Measurements from ENCODE around the gene OPN4. TPM values are rescaled to one million over a fixed set of nuclear protein-coding genes. Genes with fewer than 3 reads are reported as not detected.

OPN4 gene
- total RNA-seq, 1 donor from 2014 or later = not detected

DNA sequence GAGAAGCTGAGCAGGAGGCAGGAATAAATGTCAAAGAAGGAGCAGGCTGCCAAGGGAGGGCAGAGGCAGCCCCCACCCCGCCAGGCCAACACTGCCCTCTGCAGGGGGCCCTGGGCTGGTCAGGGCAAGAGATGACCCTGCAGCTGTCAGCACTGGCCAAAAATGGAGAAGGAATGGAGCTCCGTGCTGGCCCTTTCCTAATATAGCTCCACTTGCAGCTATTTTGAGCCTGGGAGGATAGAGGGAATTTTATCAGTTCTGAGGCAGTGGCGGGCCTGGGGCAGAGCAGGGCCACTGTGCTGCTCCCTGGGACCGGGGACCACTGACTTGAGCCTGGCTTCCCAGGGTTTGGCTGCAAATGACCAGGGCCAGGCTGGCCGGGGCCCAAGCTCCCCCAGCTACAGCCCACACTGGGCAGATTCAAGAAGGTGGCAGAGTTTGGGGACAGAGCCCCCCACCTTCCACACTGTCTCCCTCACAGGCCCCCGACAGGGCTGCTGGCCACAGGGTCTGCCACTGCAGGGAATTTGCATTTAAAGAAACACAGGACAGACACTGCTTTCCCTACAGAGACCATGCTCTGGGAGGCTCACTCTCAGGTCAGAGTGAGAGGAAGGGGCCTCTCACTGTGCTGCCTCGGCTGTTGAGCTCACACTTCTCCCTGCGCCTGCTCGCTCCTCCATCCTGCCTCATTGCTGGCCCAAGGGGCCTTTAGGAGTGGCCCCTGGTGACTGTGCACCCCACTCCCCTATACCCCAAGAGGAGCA, 30.2 kb downstream of the OPN4 start:
- H3K4me1 Mint-ChIP-seq (ENCODE audit: low read depth) = no peaks in the 10 kb centered on the region
- no peaks in the 10 kb centered on the region for H3K9me3 Mint-ChIP-seq
- no peaks in the 10 kb centered on the region for H3K27me3 Mint-ChIP-seq (ENCODE audit: low read depth)
- no peak for DNase-seq (ENCODE audit: low spot score)
- H3K27ac Mint-ChIP-seq = no peak overlapping the region
- H3K36me3 Mint-ChIP-seq (ENCODE audit: low read depth) = no peaks in the 10 kb centered on the region
- intact Hi-C loops (cut with micrococcal nuclease) = no loop called here
- H3K4me3 Mint-ChIP-seq (ENCODE audit: low read depth) = no peak overlapping the region

DNA sequence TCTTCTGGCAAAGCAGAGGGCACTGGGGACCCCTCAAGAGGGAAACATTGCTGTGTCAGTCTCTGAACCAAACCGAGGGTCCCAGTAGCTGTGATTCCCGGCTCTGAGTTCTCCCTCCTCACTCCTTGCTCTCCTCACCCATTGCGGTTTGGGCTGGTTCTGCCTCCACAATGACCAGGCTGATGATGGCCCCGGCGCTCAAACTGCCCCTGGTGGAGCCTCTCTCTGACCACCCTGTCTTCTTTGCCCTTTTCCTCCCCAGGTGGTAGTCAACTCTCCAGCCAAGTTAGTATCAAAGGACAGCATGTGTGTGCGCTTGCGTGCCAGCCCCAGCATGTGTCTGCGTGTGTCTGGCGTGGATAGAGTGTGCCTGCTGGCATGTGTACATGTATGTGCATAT, 31.1 kb downstream of the OPN4 start:
- Mint-ChIP-seq H3K27me3 (ENCODE audit: low read depth) (no peaks in the 10 kb centered on the region), H3K4me1 (ENCODE audit: low read depth) (no peaks in the 10 kb centered on the region), H3K9me3 (no peaks in the 10 kb centered on the region), H3K4me3 (ENCODE audit: low read depth) (no peak overlapping the region), H3K36me3 (ENCODE audit: low read depth) (no peaks in the 10 kb centered on the region), H3K27ac (no peak overlapping the region)
- intact Hi-C loops (cut with micrococcal nuclease) = no loop called here
- no peak for DNase-seq (ENCODE audit: low spot score)

DNA sequence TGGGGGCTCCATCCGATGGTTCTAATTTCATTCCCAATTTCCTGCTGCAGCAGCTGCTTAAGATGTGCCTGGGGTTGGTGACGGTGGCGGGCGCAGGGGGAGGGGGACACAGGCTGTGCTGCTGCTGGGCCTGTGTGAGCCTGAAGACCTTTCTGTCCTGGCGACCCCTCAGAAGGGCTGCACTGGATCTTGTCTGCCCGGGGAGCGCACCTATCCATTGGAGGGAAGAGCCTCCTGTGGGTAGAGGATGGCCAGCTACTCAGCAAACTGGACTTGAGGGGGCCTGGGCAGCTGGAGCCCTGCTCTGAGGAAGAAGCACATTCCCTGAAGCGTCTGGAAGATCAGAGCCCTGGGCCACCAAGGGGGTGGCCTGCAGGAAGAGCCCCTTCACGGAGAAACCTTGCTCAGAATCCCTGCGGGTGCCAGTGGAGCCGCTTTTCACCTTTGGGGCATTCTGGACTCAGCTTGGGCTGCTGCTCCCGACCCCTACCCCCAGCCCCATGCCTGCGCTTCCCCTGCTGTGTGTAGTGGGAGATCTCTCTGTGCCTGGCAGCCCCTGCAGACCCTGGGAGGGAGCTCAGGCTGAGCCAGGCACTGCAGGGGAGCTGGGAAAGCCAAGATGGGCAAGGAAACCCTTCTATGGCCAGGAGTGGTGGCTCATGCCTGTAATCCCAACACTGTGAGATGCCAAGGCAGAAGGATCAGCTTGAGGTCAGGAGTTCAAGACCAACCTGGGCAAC, 31.7 kb downstream of the OPN4 start:
- Mint-ChIP-seq H3K27me3 (ENCODE audit: low read depth) (no peaks in the 10 kb centered on the region), H3K27ac (no peak overlapping the region), H3K4me3 (ENCODE audit: low read depth) (no peak overlapping the region), H3K4me1 (ENCODE audit: low read depth) (no peaks in the 10 kb centered on the region), H3K9me3 (no peaks in the 10 kb centered on the region), H3K36me3 (ENCODE audit: low read depth) (no peaks in the 10 kb centered on the region)
- no peak for DNase-seq (ENCODE audit: low spot score)
- intact Hi-C loops (cut with micrococcal nuclease) = no loop called here

DNA sequence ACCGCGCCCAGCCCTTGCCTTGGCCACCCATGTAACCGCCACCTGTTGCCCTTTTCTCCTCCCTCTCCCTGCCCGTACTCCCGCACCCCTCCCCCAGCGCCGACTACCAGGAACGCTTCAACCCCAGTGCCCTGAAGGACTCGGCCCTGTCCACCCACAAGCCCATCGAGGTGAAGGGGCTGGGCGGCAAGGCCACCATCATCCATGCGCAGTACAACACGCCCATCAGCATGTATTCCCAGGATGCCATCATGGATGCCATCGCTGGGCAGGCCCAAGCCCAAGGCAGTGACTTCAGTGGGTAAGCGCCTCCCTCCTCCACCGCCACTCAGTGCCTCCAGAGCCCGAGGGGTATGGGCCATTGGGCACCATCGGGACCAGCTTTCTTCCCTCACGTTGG, 32.6 kb downstream of the OPN4 start:
- H3K4me3 Mint-ChIP-seq (ENCODE audit: low read depth) = no peak overlapping the region
- intact Hi-C loops (cut with micrococcal nuclease) = no loop called here
- no peak for DNase-seq (ENCODE audit: low spot score)
- no peaks in the 10 kb centered on the region for H3K9me3 Mint-ChIP-seq
- H3K27me3 Mint-ChIP-seq (ENCODE audit: low read depth) = no peaks in the 10 kb centered on the region
- no peaks in the 10 kb centered on the region for H3K4me1 Mint-ChIP-seq (ENCODE audit: low read depth)
- H3K27ac Mint-ChIP-seq = no peak overlapping the region
- no peaks in the 10 kb centered on the region for H3K36me3 Mint-ChIP-seq (ENCODE audit: low read depth)

DNA sequence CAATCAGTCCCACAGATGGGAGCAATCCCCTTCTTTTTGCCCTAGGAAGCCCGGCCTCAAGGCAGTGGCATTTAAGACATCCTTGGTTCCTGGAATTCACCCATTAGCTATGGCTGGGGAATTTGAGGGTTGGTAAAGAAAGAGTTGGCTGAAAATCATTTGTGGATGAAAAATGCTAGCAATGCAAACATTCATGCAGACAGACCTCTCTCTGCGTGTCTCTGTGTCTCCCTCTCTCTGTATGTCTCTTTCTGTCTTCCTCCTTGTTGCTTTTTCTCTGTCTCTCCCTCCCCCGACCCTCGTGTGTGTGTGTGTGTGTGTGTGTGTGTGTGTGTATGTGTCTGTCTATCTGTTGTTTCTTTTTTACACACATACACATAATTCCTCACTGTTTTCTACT, 33.4 kb downstream of the OPN4 start:
- H3K4me3 Mint-ChIP-seq (ENCODE audit: low read depth) = no peak overlapping the region
- no peaks in the 10 kb centered on the region for H3K4me1 Mint-ChIP-seq (ENCODE audit: low read depth)
- H3K27me3 Mint-ChIP-seq (ENCODE audit: low read depth) = no peaks in the 10 kb centered on the region
- H3K27ac Mint-ChIP-seq = no peak overlapping the region
- no peaks in the 10 kb centered on the region for H3K36me3 Mint-ChIP-seq (ENCODE audit: low read depth)
- intact Hi-C loops (cut with micrococcal nuclease) = loop anchor here (1.0 kb wide), 1 partner anchor 212 kb away; no protein-coding TSS in a partner anchor
- no peaks in the 10 kb centered on the region for H3K9me3 Mint-ChIP-seq
- DNase-seq (ENCODE audit: low spot score) = no peak

DNA sequence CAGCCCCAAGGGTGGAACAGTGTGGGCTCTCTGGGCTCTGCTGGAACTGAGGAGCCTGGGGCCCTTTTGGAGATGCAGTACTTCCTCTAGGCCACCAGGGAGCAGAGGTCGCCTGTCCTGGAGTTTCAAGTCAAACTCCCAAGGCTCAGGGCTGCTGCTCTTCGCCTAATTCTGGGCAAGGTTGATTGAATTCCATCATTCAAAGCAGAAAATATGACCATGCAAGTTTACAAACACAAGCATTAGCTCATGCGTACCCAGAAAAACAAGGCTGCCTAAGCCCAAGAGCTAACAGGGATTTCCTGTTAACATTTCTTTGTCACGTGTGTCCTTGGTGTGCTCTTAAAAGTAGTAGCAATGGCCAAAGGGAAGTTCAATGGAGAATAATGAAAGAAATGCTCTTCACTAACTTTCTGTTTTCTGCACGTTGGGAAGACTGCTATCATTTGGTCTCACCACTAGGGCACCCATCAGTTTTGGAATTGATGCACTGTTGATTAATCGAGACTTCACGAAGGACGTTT, 34.1 kb downstream of the OPN4 start:
- Mint-ChIP-seq H3K9me3 (no peaks in the 10 kb centered on the region), H3K4me1 (ENCODE audit: low read depth) (no peaks in the 10 kb centered on the region)

DNA sequence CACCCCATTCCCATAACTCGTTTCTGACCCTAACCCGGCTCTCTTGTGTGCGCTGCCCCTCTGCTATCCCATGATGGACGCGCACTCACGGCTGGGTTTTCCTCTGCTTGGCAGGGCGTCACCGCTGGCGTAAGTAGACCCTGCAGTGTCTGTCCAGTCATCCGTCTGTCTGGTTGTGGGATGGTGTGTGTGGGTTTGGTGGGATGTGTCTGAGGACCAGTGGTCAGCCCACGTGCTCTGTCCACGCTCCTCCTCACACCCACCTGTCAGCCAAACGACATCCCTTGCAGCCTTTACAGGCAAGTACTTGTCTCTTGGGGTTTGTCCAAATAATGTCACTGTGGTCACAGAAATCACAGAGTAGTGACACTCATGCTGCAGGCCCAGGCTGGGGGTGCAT, 34.8 kb downstream of the OPN4 start:
- intact Hi-C loops (cut with micrococcal nuclease) = no loop called here

More for the DNA sequence above, 34.1 kb downstream of the OPN4 start:
- DNase-seq (ENCODE audit: low spot score) = peak; percentile 29
- H3K4me3 Mint-ChIP-seq (ENCODE audit: low read depth) = no peak overlapping the region
- H3K27me3 Mint-ChIP-seq (ENCODE audit: low read depth) = no peaks in the 10 kb centered on the region
- intact Hi-C loops (cut with micrococcal nuclease) = loop anchor here (1.0 kb wide), 1 partner anchor 211 kb away; no protein-coding TSS in a partner anchor
- H3K36me3 Mint-ChIP-seq (ENCODE audit: low read depth) = no peaks in the 10 kb centered on the region
- no peak overlapping the region for H3K27ac Mint-ChIP-seq

DNA sequence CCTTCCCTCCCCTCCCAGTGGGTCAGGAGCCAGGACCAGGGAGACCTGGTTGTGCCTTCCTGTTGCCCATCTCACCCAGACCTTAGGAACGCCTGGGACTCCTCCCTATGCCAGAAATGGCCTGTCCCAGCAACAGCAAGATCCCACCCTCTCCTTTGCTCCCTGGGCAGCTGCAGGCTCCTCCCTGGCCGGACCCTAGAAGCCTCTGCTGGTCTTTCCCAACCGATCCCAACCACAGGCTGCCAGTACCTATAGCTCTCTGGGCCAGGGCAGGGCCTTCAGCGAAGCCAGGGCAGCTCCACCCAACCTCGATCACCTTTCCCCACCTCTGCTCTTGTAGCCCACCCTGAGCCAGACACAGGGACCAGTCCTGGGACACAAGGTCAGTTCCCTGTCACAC, 35.9 kb downstream of the OPN4 start:
- H3K27ac Mint-ChIP-seq = no peak overlapping the region
- intact Hi-C loops (cut with micrococcal nuclease) = no loop called here
- no peaks in the 10 kb centered on the region for H3K36me3 Mint-ChIP-seq (ENCODE audit: low read depth)
- DNase-seq (ENCODE audit: low spot score) = no peak
- no peaks in the 10 kb centered on the region for H3K4me1 Mint-ChIP-seq (ENCODE audit: low read depth)
- H3K4me3 Mint-ChIP-seq (ENCODE audit: low read depth) = no peak overlapping the region
- H3K9me3 Mint-ChIP-seq = no peaks in the 10 kb centered on the region
- H3K27me3 Mint-ChIP-seq (ENCODE audit: low read depth) = no peaks in the 10 kb centered on the region

More for the DNA sequence above, 34.8 kb downstream of the OPN4 start:
- H3K27ac Mint-ChIP-seq = no peak overlapping the region
- H3K27me3 Mint-ChIP-seq (ENCODE audit: low read depth) = no peaks in the 10 kb centered on the region
- no peaks in the 10 kb centered on the region for H3K4me1 Mint-ChIP-seq (ENCODE audit: low read depth)
- H3K4me3 Mint-ChIP-seq (ENCODE audit: low read depth) = no peak overlapping the region
- no peak for DNase-seq (ENCODE audit: low spot score)
- H3K36me3 Mint-ChIP-seq (ENCODE audit: low read depth) = no peaks in the 10 kb centered on the region
- no peaks in the 10 kb centered on the region for H3K9me3 Mint-ChIP-seq

DNA sequence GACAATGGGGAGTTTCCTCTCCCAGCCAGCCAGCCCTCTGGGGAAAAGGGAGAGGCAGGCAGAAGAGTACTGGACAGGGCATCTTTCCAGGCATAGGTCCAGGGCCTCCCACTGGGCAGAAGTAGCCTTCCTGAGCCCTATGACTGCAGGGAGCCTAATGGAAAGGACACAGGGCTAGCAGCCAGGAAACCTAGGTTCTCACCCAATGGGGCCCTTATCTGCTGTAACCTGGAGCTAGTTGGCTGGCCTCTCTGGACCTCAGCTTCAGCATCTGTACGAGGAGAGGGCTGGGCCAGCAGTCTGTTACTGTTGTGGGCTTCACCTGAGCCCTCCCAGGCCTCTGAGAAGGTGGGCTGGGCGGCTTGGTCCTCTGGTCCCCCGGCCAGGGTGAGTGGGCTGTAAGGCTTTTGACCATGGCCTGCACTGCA, 36.3 kb downstream of the OPN4 start:
- H3K9me3 Mint-ChIP-seq = no peaks in the 10 kb centered on the region
- intact Hi-C loops (cut with micrococcal nuclease) = no loop called here
- no peaks in the 10 kb centered on the region for H3K4me1 Mint-ChIP-seq (ENCODE audit: low read depth)
- no peak for DNase-seq (ENCODE audit: low spot score)
- no peak overlapping the region for H3K27ac Mint-ChIP-seq
- no peaks in the 10 kb centered on the region for H3K36me3 Mint-ChIP-seq (ENCODE audit: low read depth)
- no peak overlapping the region for H3K4me3 Mint-ChIP-seq (ENCODE audit: low read depth)
- H3K27me3 Mint-ChIP-seq (ENCODE audit: low read depth) = no peaks in the 10 kb centered on the region

DNA sequence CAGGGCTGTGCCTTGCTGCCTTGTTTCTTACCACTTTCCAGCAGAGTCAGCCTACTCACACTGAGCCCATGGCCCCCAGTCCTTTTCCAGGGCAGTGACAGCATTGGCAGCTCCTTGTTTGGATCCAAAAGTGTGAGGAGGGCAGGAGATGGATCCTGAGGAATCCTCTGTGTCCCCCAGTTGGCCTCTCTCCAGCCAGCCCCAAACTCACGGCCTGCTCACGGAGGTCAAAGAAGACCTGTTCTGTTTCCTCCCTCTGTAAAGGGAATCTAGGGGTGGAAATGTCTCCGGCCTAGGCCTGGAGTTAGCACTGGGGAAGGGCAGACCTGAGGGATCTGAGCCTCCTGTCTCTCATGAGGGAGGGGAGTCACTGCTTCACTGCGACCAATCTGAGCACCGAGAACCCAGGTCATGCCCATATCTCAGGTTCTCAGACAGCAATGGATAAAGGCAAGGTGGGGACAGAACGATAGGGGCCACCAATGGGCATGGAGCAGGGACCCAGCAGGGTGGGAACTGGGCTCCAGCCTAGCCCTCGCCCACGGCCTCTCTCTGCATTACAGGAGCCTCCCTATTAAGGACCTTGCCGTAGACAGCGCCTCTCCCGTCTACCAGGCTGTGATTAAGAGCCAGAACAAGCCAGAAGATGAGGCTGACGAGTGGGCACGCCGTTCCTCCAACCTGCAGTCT, 37.1 kb downstream of the OPN4 start:
- H3K27me3 Mint-ChIP-seq (ENCODE audit: low read depth) = peaks cover 7% of the 10 kb centered on the region
- no peaks in the 10 kb centered on the region for H3K9me3 Mint-ChIP-seq
- intact Hi-C loops (cut with micrococcal nuclease) = no loop called here
- no peak overlapping the region for H3K4me3 Mint-ChIP-seq (ENCODE audit: low read depth)
- H3K36me3 Mint-ChIP-seq (ENCODE audit: low read depth) = no peaks in the 10 kb centered on the region
- H3K4me1 Mint-ChIP-seq (ENCODE audit: low read depth) = no peaks in the 10 kb centered on the region
- DNase-seq (ENCODE audit: low spot score) = no peak
- H3K27ac Mint-ChIP-seq = no peak overlapping the region

DNA sequence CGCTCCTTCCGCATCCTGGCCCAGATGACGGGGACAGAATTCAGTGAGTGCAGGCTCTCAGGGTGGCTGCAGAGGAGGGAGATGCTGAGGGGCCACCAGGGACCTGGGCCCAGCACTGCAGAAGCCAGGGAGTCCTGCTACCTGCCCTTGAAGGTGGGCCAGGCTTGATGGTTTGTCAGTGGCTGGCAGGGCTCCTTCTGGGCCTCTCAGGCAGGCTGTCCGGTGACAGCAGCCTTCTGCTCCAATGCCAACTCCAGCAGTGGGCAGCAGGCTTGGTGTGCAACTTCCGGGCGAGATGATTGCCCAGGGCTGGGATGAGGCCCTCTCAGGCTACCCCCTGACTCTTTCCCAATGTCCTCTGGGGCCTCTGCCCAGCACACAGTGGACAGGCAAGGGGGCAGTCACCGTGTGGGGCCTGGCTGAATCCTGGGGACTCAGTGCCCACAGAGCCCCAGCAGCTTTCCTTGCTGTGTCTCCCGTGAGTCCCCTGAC, 37.7 kb downstream of the OPN4 start:
- H3K27ac Mint-ChIP-seq = no peak overlapping the region
- H3K27me3 Mint-ChIP-seq (ENCODE audit: low read depth) = peaks cover 11% of the 10 kb centered on the region
- no peaks in the 10 kb centered on the region for H3K4me1 Mint-ChIP-seq (ENCODE audit: low read depth)
- H3K9me3 Mint-ChIP-seq = no peaks in the 10 kb centered on the region
- H3K36me3 Mint-ChIP-seq (ENCODE audit: low read depth) = no peaks in the 10 kb centered on the region
- intact Hi-C loops (cut with micrococcal nuclease) = no loop called here
- DNase-seq (ENCODE audit: low spot score) = no peak
- H3K4me3 Mint-ChIP-seq (ENCODE audit: low read depth) = no peak overlapping the region

DNA sequence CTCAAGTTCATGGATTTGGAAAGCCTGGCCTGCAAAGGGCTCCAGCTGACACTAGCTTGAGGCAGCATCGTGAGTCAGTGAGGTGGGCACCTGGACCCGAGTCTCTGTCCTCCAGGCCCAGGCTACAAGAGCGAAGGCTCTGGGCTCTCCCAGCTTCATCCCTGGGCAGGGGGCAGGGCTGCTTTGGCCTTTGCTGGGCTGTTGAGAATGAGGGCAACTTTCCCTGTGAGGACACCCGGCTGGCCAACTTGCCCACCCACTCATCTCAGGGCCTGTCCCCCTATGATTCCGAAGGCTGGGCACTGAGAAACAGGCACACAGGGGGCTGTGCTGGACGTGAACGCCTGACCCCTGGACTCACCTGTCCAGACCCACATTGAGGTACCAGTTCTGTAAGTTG, 38.3 kb downstream of the OPN4 start:
- intact Hi-C loops (cut with micrococcal nuclease) = no loop called here
- no peaks in the 10 kb centered on the region for H3K36me3 Mint-ChIP-seq (ENCODE audit: low read depth)

More for the DNA sequence above, 38.3 kb downstream of the OPN4 start:
- H3K9me3 Mint-ChIP-seq = no peaks in the 10 kb centered on the region
- H3K27me3 Mint-ChIP-seq (ENCODE audit: low read depth) = peaks cover 11% of the 10 kb centered on the region
- no peak overlapping the region for H3K4me3 Mint-ChIP-seq (ENCODE audit: low read depth)
- H3K4me1 Mint-ChIP-seq (ENCODE audit: low read depth) = no peaks in the 10 kb centered on the region
- DNase-seq (ENCODE audit: low spot score) = no peak
- no peak overlapping the region for H3K27ac Mint-ChIP-seq

All from activated T-helper 2 cell treated with anti-CD3 and anti-CD28 coated beads, Interferon-gamma antibody, Interleukin-2, Interleukin-4, amounts not matched to agents 10 μg/mL and 5 μg/mL and 100 μg/mL, durations not matched to agents 14 hours and 24 hours and 36 hours (primary cell).